ENCODE data around the gene F13A1. TPM values are rescaled to one million over a fixed set of nuclear protein-coding genes. Genes with fewer than 3 reads are reported as not detected.

F13A1 gene
- total and polyA plus RNA-seq, 2 of the 8 experiments (the other 6 are each of a cell fraction or from before 2014, with no cell fraction given), result 0.57 to 1.5 TPM

DNA sequence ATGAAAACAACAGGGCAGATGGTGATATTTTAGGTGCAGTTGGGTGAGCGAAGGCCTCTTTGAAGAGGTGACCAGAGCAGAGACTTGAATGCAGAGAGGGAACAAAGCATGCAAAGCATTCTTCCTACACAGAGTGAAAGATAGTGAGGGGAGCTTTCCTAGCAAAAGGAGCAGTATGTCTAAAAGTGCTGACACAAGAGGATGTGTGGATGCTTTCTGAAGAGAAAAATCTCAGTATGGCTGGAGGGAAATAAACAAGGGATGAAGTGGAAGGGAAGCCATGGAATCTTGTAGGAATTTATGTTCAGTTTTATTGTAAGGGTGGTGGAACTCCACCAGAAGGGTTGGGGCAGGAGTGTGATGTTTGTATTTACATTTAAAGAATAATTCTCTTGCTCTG, 128.6 kb downstream of the F13A1 start:
- no peaks in the 10 kb centered on the region for H3K23me2 ChIP-seq (ENCODE audit: low read depth, low read length)
- 80% methylated on average over 1 of the region's 1 CpG; no CpG with 5 or more reads in 1 of the 2 experiments for WGBS, 2 experiments (ENCODE audit: extremely low coverage in 1 of 2, insufficient coverage in 1 of 2, insufficient read length in 1 of 2, insufficient replicate concordance in 2 of 2, low coverage in 1 of 2, low lambda C conversion rate in 2 of 2, missing lambda C conversion rate in 1 of 2)
- ChIA-PET CTCF (ENCODE audit: partially characterized antibody) (interaction anchor here (0.9 to 1.9 kb wide), 4 partner anchors 22 to 418 kb away, joined by 3 to 5 read pairs (median 3); no protein-coding TSS in a partner anchor), POLR2A (ENCODE audit: partially characterized antibody) (no interaction called here)
- H3K9ac ChIP-seq (replicated peaks in 1 of 4; ENCODE audit: extremely low read depth in 1 of 4, low read depth in 3 of 4, low read length in 3 of 4), result no peak overlapping the region
- H3K56ac ChIP-seq (replicated peaks; ENCODE audit: insufficient read length, low read depth, low read length), result no peak overlapping the region
- H3K9me3 ChIP-seq (ENCODE audit: insufficient read depth in 2 of 2, low read depth in 1 of 2, low read length in 1 of 2), result no peaks in the 10 kb centered on the region; a peak in 1 of 4 replicates
- no peak overlapping the region for H3K18ac ChIP-seq (ENCODE audit: extremely low read depth, low read length)
- H2BK120ac ChIP-seq (replicated peaks; ENCODE audit: low read depth, low read length), result no peak overlapping the region
- no peak overlapping the region for H2BK5ac ChIP-seq (ENCODE audit: low read depth, low read length)
- no peak overlapping the region for H3K4me2 ChIP-seq (ENCODE audit: insufficient read depth in 1 of 2, low read depth in 2 of 2, low read length in 2 of 2)
- 0 out of 2 replicates have a peak overlapping the region, but pooled peaks have one; percentile 7 for H2BK12ac ChIP-seq (ENCODE audit: low read depth, low read length)
- no peak overlapping the region for H2BK20ac ChIP-seq (ENCODE audit: low read length)
- no peak for FAIRE-seq
- H3K23ac ChIP-seq (ENCODE audit: insufficient read length), result no peak overlapping the region
- no peak overlapping the region for H4K8ac ChIP-seq (ENCODE audit: extremely low read depth, insufficient read depth, low read length)
- H3K27ac ChIP-seq (ENCODE audit: low read depth, low read length), result no peak overlapping the region
- H4K20me1 ChIP-seq (replicated peaks in 1 of 2; ENCODE audit: control insufficient read depth in 1 of 2, insufficient read depth in 2 of 2, low read length in 2 of 2), result no peaks in the 10 kb centered on the region
- no peak overlapping the region for H3K14ac ChIP-seq (ENCODE audit: insufficient read length)
- H3K4ac ChIP-seq (replicated peaks; ENCODE audit: insufficient read length, low read depth, low read length), result no peak overlapping the region
- no peaks in the 10 kb centered on the region for H3K79me1 ChIP-seq (ENCODE audit: low read depth, low read length)
- no peak overlapping the region for H3K4me3 ChIP-seq (ENCODE audit: extremely low read depth in 1 of 4, insufficient read depth in 2 of 4, low read depth in 3 of 4, low read length in 4 of 4)
- no peak overlapping the region for H2BK15ac ChIP-seq (ENCODE audit: low read length)
- H4K5ac ChIP-seq (ENCODE audit: insufficient read length, low read depth, low read length), result no peak overlapping the region
- DNase-seq (ENCODE audit: low read depth in 1 of 2, low spot score in 2 of 2), result no peak
- no peaks in the 10 kb centered on the region for H3K36me3 ChIP-seq (ENCODE audit: control insufficient read depth in 2 of 4, insufficient read depth in 4 of 4, low read length in 3 of 4)
- H4K91ac ChIP-seq (replicated peaks; ENCODE audit: insufficient read length, low read length), result no peak overlapping the region
- H2AFZ ChIP-seq (ENCODE audit: low read length), result no peak overlapping the region
- no peaks in the 10 kb centered on the region for H3K27me3 ChIP-seq (replicated peaks in 1 of 4; ENCODE audit: control insufficient read depth in 3 of 4, extremely low read depth in 1 of 4, insufficient read depth in 3 of 4, low read length in 3 of 4)
- H3K79me2 ChIP-seq (ENCODE audit: control insufficient read depth in 1 of 2, insufficient read depth in 2 of 2, low read length in 2 of 2), result no peaks in the 10 kb centered on the region
- no peak overlapping the region for H2AK5ac ChIP-seq (ENCODE audit: low read depth, low read length)
- H3K4me1 ChIP-seq (replicated peaks in 1 of 4; ENCODE audit: control insufficient read depth in 3 of 4, insufficient read depth in 4 of 4, low read length in 3 of 4), result peaks cover 0 to 2% (median 0%) of the 10 kb centered on the region in 4 experiments; a peak in 2 of 7 replicates
- TF ChIP-seq TAF1 (IDR thresholded peaks at IDR 0.05; ENCODE audit: low read depth, low read length) (no peak), TEAD4 (IDR thresholded peaks at IDR 0.05; ENCODE audit: low read depth, low read length) (no peak), KDM5A (IDR thresholded peaks at IDR 0.05; ENCODE audit: low read length) (no peak), SP2 (IDR thresholded peaks at IDR 0.05; ENCODE audit: low read length) (no peak), KDM1A (IDR thresholded peaks at IDR 0.05; ENCODE audit: borderline replicate concordance, low read length) (no peak)

Data from H1 (cell line).